Keratinocyte (primary cell): ENCODE measurements around the gene ERC1. TPM values are rescaled to one million over a fixed set of nuclear protein-coding genes. Genes with fewer than 3 reads are reported as not detected.
A peak's percentile ranks its signal among the peaks of the same experiment; 100 is the strongest.

Experiments
- DNase-seq: peaks from one replicate; pipeline ENCODE4 v3.0.0-alpha.2; 2011; ENCODE audit warnings: low read depth, missing footprints, low spot score
- FAIRE-seq: peaks from 2 replicates; lab custom pipeline; 2011; peaks lifted over from hg19 to GRCh38; lab: Jason Lieb, UNC
- H2AFZ ChIP-seq: 2 replicates; pipeline ENCODE4 v1.6.0; 2012; ENCODE audit warnings: low read length, control low read depth, inconsistent platforms; ENCODE audit not compliant: control insufficient read depth
- H3K27ac ChIP-seq: 2 replicates; pipeline ENCODE4 v1.5.1; 2011; ENCODE audit warnings: low read length; ENCODE audit not compliant: control insufficient read depth, insufficient read depth
- H3K27me3 ChIP-seq: 3 replicates; pipeline ENCODE4 v1.6.0; 2011; ENCODE audit warnings: low read length; ENCODE audit not compliant: control insufficient read depth, insufficient read depth; ENCODE audit errors: extremely low read depth
- H3K36me3 ChIP-seq, 2 experiments: 2 replicates in 1 of 2; 3 replicates in 1 of 2; pipeline ENCODE4 v1.5.1; 2011; ENCODE audit warnings: low read length in 2 of 2, mild to moderate bottlenecking in 1 of 2; ENCODE audit not compliant: control insufficient read depth in 2 of 2, insufficient read depth in 2 of 2; ENCODE audit errors: extremely low read depth in 1 of 2
- H3K4me1 ChIP-seq: 3 replicates; pipeline ENCODE4 v1.5.1; 2011; ENCODE audit warnings: low read length; ENCODE audit not compliant: control insufficient read depth, insufficient read depth; ENCODE audit errors: extremely low read depth
- H3K4me2 ChIP-seq: 3 replicates; pipeline ENCODE4 v1.6.0; 2011; ENCODE audit warnings: low read depth, low read length; ENCODE audit not compliant: control insufficient read depth, insufficient read depth; ENCODE audit errors: extremely low read depth
- H3K4me3 ChIP-seq, 3 experiments: fragments of 200-600 bp in 1 of 3; sonication (generic) in 1 of 3; 2 replicates in 2 of 3; 3 replicates in 1 of 3; pipeline ENCODE4 v1.5.1; 2011 to 2016; ENCODE audit warnings: low read length in 3 of 3, mild to moderate bottlenecking in 3 of 3, control low read depth in 2 of 3, inconsistent platforms in 1 of 3, low read depth in 1 of 3, mixed read lengths in 1 of 3, mixed run types in 1 of 3, moderate library complexity in 1 of 3; ENCODE audit not compliant: control insufficient read depth in 2 of 3, insufficient read depth in 2 of 3; ENCODE audit errors: extremely low read depth in 1 of 3
- H3K79me2 ChIP-seq: 2 replicates; pipeline ENCODE4 v1.6.0; 2012; ENCODE audit warnings: low read length; ENCODE audit not compliant: control insufficient read depth, insufficient read depth
- H3K9ac ChIP-seq: 3 replicates; pipeline ENCODE4 v1.6.0; 2011; ENCODE audit warnings: low read length; ENCODE audit not compliant: control insufficient read depth, insufficient read depth; ENCODE audit errors: extremely low read depth
- H3K9me1 ChIP-seq: 3 replicates; pipeline ENCODE4 v1.6.0; 2011; ENCODE audit warnings: low read length; ENCODE audit not compliant: control insufficient read depth, insufficient read depth; ENCODE audit errors: extremely low read depth
- H3K9me3 ChIP-seq: 2 replicates; pipeline ENCODE4 v1.5.1; 2012; ENCODE audit warnings: low read depth, low read length; ENCODE audit not compliant: control insufficient read depth
- H4K20me1 ChIP-seq: 3 replicates; pipeline ENCODE4 v1.6.0; 2011; ENCODE audit warnings: low read length; ENCODE audit not compliant: control insufficient read depth, insufficient read depth; ENCODE audit errors: extremely low read depth
- EZH2 ChIP-seq: IDR thresholded peaks from one replicate; pipeline ENCODE4 v1.6.1; 2012; ENCODE audit warnings: inconsistent platforms, mild to moderate bottlenecking, low read length, moderate library complexity
- dilution Hi-C: fragments of 300-500 bp; cut with MboI; formaldehyde crosslinking; loops from one replicate; pipeline ENCODE4 v1.7.0; 2020; ENCODE audit warnings: low sequenced_read_pairs; ENCODE audit not compliant: extremely low pct_ligation_motif_present
- polyA plus RNA-seq, 5 experiments: library from polyadenylated mRNA; depleted of rRNA in 3 of 5; stranded (reverse) in 3 of 5; stranded (forward) in 1 of 5; unstranded in 1 of 5; fragments of >200 nt; gene quantifications; 1 replicate in 1 of 5; 2 replicates in 3 of 5; 3 replicates in 1 of 5; pipeline versions ENCODE4 v1.2.1 to v1.2.3, GENCODE V29; 2011 to 2012; ENCODE audit warnings: missing spikeins in 2 of 5, low read depth in 1 of 5, low replicate concordance in 1 of 5
- TF ChIP-seq, protein P1 (sequence below), 3 experiments: IDR thresholded peaks in 1 of 3; conservative IDR thresholded peaks in 1 of 3; optimal IDR thresholded peaks in 1 of 3; 2 replicates in 2 of 3; 3 replicates in 1 of 3; pipeline versions ENCODE3 to v1.5.1; 2011; ENCODE audit warnings: low read length in 3 of 3, mild to moderate bottlenecking in 3 of 3, moderate library complexity in 2 of 3, control low read depth in 1 of 3, inconsistent platforms in 1 of 3; ENCODE audit not compliant: insufficient read depth in 2 of 3; ENCODE audit errors: extremely low read depth in 1 of 3

The ERC1 gene
- polyA plus RNA-seq, 1 donor (not counting 4 experiments of a cell fraction or from before 2014, with no cell fraction given): 16.1 TPM

DNA sequence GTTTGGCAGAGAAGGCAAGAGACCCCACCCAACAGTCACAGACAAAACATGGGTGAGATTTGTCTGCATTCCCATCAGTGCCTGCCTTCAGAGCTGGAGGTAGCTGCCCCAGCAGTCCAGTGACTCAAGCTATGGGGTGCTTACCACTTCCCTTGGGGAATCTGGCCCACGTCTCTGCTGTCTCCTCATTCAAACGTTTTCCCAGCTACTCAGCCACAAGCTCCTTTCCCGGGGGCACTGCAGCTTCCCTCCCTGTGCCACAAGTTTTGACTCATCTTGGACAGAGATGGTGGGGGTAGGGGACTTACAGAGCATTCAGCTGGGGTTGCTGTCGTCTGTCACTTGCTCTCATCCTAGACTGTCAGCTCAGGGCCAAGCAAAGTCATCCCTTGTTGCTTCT, 536.8 kb downstream of the ERC1 start:
- H3K36me3 ChIP-seq: no peaks in the 10 kb centered on the region
- H3K9me3 ChIP-seq: no peaks in the 10 kb centered on the region
- peaks cover 31% of the 10 kb centered on the region for H3K4me1 ChIP-seq
- H3K27ac ChIP-seq: no peak overlapping the region
- peak; percentile 96 for FAIRE-seq
- peaks cover 23% of the 10 kb centered on the region for H3K27me3 ChIP-seq
- H3K79me2 ChIP-seq: peaks cover 17% of the 10 kb centered on the region
- H3K4me2 ChIP-seq: peak overlapping the region; percentile 48
- dilution Hi-C loops: no loop called here
- H2AFZ ChIP-seq: no peak overlapping the region
- no peaks in the 10 kb centered on the region for H3K9me1 ChIP-seq
- TF ChIP-seq, protein P1, sequence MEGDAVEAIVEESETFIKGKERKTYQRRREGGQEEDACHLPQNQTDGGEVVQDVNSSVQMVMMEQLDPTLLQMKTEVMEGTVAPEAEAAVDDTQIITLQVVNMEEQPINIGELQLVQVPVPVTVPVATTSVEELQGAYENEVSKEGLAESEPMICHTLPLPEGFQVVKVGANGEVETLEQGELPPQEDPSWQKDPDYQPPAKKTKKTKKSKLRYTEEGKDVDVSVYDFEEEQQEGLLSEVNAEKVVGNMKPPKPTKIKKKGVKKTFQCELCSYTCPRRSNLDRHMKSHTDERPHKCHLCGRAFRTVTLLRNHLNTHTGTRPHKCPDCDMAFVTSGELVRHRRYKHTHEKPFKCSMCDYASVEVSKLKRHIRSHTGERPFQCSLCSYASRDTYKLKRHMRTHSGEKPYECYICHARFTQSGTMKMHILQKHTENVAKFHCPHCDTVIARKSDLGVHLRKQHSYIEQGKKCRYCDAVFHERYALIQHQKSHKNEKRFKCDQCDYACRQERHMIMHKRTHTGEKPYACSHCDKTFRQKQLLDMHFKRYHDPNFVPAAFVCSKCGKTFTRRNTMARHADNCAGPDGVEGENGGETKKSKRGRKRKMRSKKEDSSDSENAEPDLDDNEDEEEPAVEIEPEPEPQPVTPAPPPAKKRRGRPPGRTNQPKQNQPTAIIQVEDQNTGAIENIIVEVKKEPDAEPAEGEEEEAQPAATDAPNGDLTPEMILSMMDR (optimal IDR thresholded peaks at IDR 0.05 in 1 of 3, IDR thresholded peaks at IDR 0.05 in 1 of 3, conservative IDR thresholded peaks at IDR 0.05 in 1 of 3; ENCODE audit: extremely low read depth in 1 of 3, insufficient read depth in 2 of 3, low read length in 3 of 3): no peak
- no peak for TF ChIP-seq EZH2
- H3K9ac ChIP-seq: no peak overlapping the region
- peak; percentile 44 for DNase-seq
- H4K20me1 ChIP-seq: no peaks in the 10 kb centered on the region
- no peak overlapping the region for H3K4me3 ChIP-seq

- peaks cover 23% of the 10 kb centered on the region for H3K27me3 ChIP-seq
- DNase-seq (no peak), FAIRE-seq (no peak)
- no peaks in the 10 kb centered on the region for H3K9me1 ChIP-seq
- H3K79me2 ChIP-seq: peaks cover 27% of the 10 kb centered on the region
- H3K9me3 ChIP-seq: no peaks in the 10 kb centered on the region
- no peaks in the 10 kb centered on the region for H3K36me3 ChIP-seq
- TF ChIP-seq, protein P1 (optimal IDR thresholded peaks at IDR 0.05 in 1 of 3, IDR thresholded peaks at IDR 0.05 in 1 of 3, conservative IDR thresholded peaks at IDR 0.05 in 1 of 3; ENCODE audit: extremely low read depth in 1 of 3, insufficient read depth in 2 of 3, low read length in 3 of 3): no peak
- no peak for TF ChIP-seq EZH2
- dilution Hi-C loops: no loop called here
- peaks cover 31% of the 10 kb centered on the region for H3K4me1 ChIP-seq
- peaks cover 6% of the 10 kb centered on the region for H4K20me1 ChIP-seq
- H3K9ac ChIP-seq: no peak overlapping the region
- H2AFZ ChIP-seq: no peak overlapping the region
- H3K4me3 ChIP-seq: no peak overlapping the region
- H3K27ac ChIP-seq: no peak overlapping the region
- H3K4me2 ChIP-seq: no peak overlapping the region
Observed at GRCh38 chr12:1528791-1529190, 537.8 kb downstream of the ERC1 start.
